Trophoblast cell (in vitro differentiated cells and primary cell): ENCODE results near the gene TNRC6B.

Experiments
- DNase-seq, 2 donors: peaks; one replicate each; pipeline ENCODE4 v3.0.0-alpha.2; 2016
- H2AFZ ChIP-seq: 2 replicates; pipeline ENCODE4 v1.6.1; 2013; ENCODE audit warnings: low read length, moderate library complexity, mild to moderate bottlenecking; ENCODE audit not compliant: insufficient read depth, poor library complexity
- H2AK5ac ChIP-seq: 2 replicates; pipeline ENCODE4 v1.6.1; 2013; ENCODE audit warnings: mild to moderate bottlenecking, low read length
- H2BK120ac ChIP-seq: 2 replicates; pipeline ENCODE4 v1.6.1; 2013; ENCODE audit warnings: low read length, mild to moderate bottlenecking, moderate library complexity; ENCODE audit not compliant: insufficient read depth, poor library complexity
- H2BK12ac ChIP-seq: 2 replicates; pipeline ENCODE4 v1.6.1; 2013; ENCODE audit warnings: mild to moderate bottlenecking, low read length, moderate library complexity
- H2BK5ac ChIP-seq: 2 replicates; pipeline ENCODE4 v1.6.1; 2013; ENCODE audit warnings: low read length, low read depth, moderate library complexity, mild to moderate bottlenecking; ENCODE audit not compliant: poor library complexity
- H3K14ac ChIP-seq: 2 replicates; pipeline ENCODE4 v1.6.1; 2013; ENCODE audit warnings: mild to moderate bottlenecking, low read length
- H3K18ac ChIP-seq: 2 replicates; pipeline ENCODE4 v1.6.1; 2013; ENCODE audit warnings: mild to moderate bottlenecking, low read length
- H3K23ac ChIP-seq: 2 replicates; pipeline ENCODE4 v1.6.1; 2013; ENCODE audit warnings: low read length
- H3K27ac ChIP-seq: 2 replicates; pipeline ENCODE4 v1.5.1; 2013; ENCODE audit warnings: low read depth, mild to moderate bottlenecking, inconsistent platforms, low read length, moderate library complexity
- H3K27me3 ChIP-seq: 2 replicates; pipeline ENCODE4 v1.6.1; 2013; ENCODE audit warnings: inconsistent platforms, mild to moderate bottlenecking, low read length, moderate library complexity; ENCODE audit not compliant: insufficient read depth
- H3K36me3 ChIP-seq, 2 experiments: 1 replicate in 1 of 2; 2 replicates in 1 of 2; pipeline ENCODE4 v1.6.1; 2013; ENCODE audit warnings: low read length in 2 of 2, mild to moderate bottlenecking in 2 of 2, moderate library complexity in 1 of 2; ENCODE audit not compliant: insufficient read depth in 2 of 2, control insufficient read depth in 1 of 2
- H3K4ac ChIP-seq: 2 replicates; pipeline ENCODE4 v1.6.1; 2013; ENCODE audit warnings: low read depth, mild to moderate bottlenecking, low read length, moderate library complexity
- H3K4me1 ChIP-seq, 2 experiments: 1 replicate in 1 of 2; 2 replicates in 1 of 2; pipeline ENCODE4 v1.6.1; 2013; ENCODE audit warnings: low read length in 2 of 2, mild to moderate bottlenecking in 2 of 2, moderate library complexity in 1 of 2; ENCODE audit not compliant: insufficient read depth in 2 of 2, control insufficient read depth in 1 of 2
- H3K4me2 ChIP-seq: 2 replicates; pipeline ENCODE4 v1.6.1; 2013; ENCODE audit warnings: inconsistent platforms, mild to moderate bottlenecking, low read length, moderate library complexity
- H3K4me3 ChIP-seq: 2 replicates; pipeline ENCODE4 v1.5.1; 2013; ENCODE audit warnings: mild to moderate bottlenecking, low read depth, low read length, inconsistent platforms
- H3K79me1 ChIP-seq: one replicate; pipeline ENCODE4 v1.6.1; 2013; ENCODE audit warnings: low read length
- H3K79me2 ChIP-seq: 2 replicates; pipeline ENCODE4 v1.6.1; 2013; ENCODE audit warnings: low read length, mild to moderate bottlenecking; ENCODE audit not compliant: control insufficient read depth, insufficient read depth, poor library complexity
- H3K9ac ChIP-seq: 2 replicates; pipeline ENCODE4 v1.6.1; 2013; ENCODE audit warnings: mild to moderate bottlenecking, low read length
- H3K9me3 ChIP-seq: 2 replicates; pipeline ENCODE4 v1.6.1; 2013; ENCODE audit warnings: low read depth, mild to moderate bottlenecking, control low read depth, inconsistent platforms, low read length; ENCODE audit not compliant: insufficient read depth
- H4K12ac ChIP-seq: 2 replicates; pipeline ENCODE4 v1.6.1; 2013; ENCODE audit warnings: low read depth, mild to moderate bottlenecking, low read length, moderate library complexity
- H4K8ac ChIP-seq: 2 replicates; pipeline ENCODE4 v1.6.1; 2013; ENCODE audit warnings: low read depth, mild to moderate bottlenecking, low read length, moderate library complexity
- H4K91ac ChIP-seq: one replicate; pipeline ENCODE4 v1.6.1; 2013; ENCODE audit warnings: low read depth, mild to moderate bottlenecking, low read length, moderate library complexity
- WGBS: extraction: QIAGEN DNeasy Blood & Tissue Kit; methylation state at CpG from one replicate; pipeline ENCODE4 v1.1.7; 2013; ENCODE audit warnings: missing lambda C conversion rate; ENCODE audit not compliant: insufficient read length, insufficient coverage; ENCODE audit errors: extremely low coverage; 5-methylcytosine and 5-hydroxymethylcytosine counted together

Gene TNRC6B

DNA sequence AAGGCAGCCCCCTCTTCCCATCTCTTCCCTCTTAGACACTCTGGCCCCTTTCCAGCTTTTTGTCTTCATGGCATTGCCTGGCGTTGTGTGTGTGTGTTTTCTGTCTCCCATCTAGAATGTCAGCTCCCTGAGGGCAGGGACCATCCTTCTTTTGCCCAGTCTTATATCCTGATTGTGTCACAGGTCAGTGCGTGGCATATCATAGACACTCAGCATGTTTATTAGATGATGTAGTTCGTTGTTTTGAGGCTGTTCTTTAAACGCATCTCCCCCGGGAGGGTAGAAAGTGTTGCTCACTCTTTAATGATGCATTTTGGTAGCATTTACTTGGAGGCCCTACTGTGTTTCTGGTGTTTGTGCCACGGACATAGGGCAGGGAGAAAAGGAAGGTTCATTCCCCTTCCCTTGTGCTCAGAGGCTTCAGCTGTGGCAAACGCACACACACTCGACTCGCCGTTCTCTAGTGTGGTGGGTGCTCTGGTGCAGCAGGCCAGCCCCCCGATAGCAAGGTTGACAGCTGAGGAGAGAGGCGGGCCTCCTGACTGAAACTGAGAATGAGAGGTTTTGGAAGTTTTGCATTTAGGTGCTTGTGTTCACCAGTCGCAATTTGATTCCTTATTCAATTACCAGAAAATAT lies 60.2 kb downstream of the TNRC6B start:
- H3K4me1 ChIP-seq = peaks cover 0 to 3% of the 10 kb centered on the region in 2 experiments
- H3K27ac ChIP-seq = no peak overlapping the region
- H4K8ac ChIP-seq = no peak overlapping the region
- H3K14ac ChIP-seq = no peak overlapping the region
- H3K4me3 ChIP-seq = no peak overlapping the region
- no peak overlapping the region for H4K91ac ChIP-seq
- peaks cover 0 to 4% of the 10 kb centered on the region in 2 experiments for H3K36me3 ChIP-seq
- H3K4me2 ChIP-seq = no peak overlapping the region
- no peaks in the 10 kb centered on the region for H3K79me2 ChIP-seq
- no peak overlapping the region for H2BK5ac ChIP-seq
- no CpG with 5 or more reads among the region's 13 CpGs for WGBS
- DNase-seq = no peak
- H3K9ac ChIP-seq = no peak overlapping the region
- H2BK120ac ChIP-seq = no peak overlapping the region
- no peak overlapping the region for H4K12ac ChIP-seq
- no peak overlapping the region for H2BK12ac ChIP-seq
- no peaks in the 10 kb centered on the region for H3K79me1 ChIP-seq
- no peak overlapping the region for H3K18ac ChIP-seq
- H3K23ac ChIP-seq = no peak overlapping the region
- no peaks in the 10 kb centered on the region for H3K9me3 ChIP-seq
- no peak overlapping the region for H3K4ac ChIP-seq
- H2AK5ac ChIP-seq = no peak overlapping the region
- no peak overlapping the region for H2AFZ ChIP-seq
- no peaks in the 10 kb centered on the region for H3K27me3 ChIP-seq

- Histone ChIP-seq H3K27ac (no peak overlapping the region), H3K18ac (no peak overlapping the region), H3K27me3 (no peaks in the 10 kb centered on the region), H2AK5ac (no peak overlapping the region), H2AFZ (no peak overlapping the region), H3K79me2 (no peaks in the 10 kb centered on the region), H3K9me3 (no peaks in the 10 kb centered on the region), H2BK120ac (no peak overlapping the region), H4K8ac (no peak overlapping the region), H4K12ac (no peak overlapping the region), H3K4me2 (no peak overlapping the region), H3K9ac (no peak overlapping the region), H3K36me3 (peaks cover 0 to 4% of the 10 kb centered on the region in 2 experiments), H3K4me3 (no peak overlapping the region), H3K79me1 (no peaks in the 10 kb centered on the region), H2BK12ac (no peak overlapping the region), H3K23ac (no peak overlapping the region), H3K4me1 (peaks cover 0 to 3% of the 10 kb centered on the region in 2 experiments), H3K4ac (peak overlapping the region; percentile 53), H2BK5ac (no peak overlapping the region), H3K14ac (no peak overlapping the region), H4K91ac (no peak overlapping the region)
- no peak for DNase-seq
- whole genome bisulfite sequencing = no CpG with 5 or more reads among the region's 16 CpGs
Observed at GRCh38 chr22:40238425-40239344, 61.0 kb downstream of the TNRC6B start.

DNA sequence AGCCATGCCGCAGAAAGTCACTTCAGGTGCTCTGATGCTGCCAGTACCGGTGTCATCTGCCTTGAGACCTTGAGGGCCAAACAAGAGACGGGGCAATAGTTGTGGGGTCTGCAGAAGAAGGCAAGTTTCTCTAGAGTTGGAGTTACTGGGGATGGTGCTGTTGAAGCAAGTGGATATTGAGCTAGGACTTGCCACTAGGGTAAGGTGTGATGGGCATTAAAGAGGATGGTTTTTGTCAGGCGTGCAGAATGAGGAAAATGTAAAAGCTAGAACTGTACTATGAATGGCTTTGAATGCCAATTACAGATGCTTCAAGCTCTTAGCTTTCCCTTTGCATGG lies 61.6 kb downstream of the TNRC6B start:
- no peaks in the 10 kb centered on the region for H3K27me3 ChIP-seq
- H3K4me1 ChIP-seq = peaks cover 0 to 3% of the 10 kb centered on the region in 2 experiments
- no peak overlapping the region for H3K23ac ChIP-seq
- no peak overlapping the region for H4K8ac ChIP-seq
- H3K4me2 ChIP-seq = no peak overlapping the region
- H3K9ac ChIP-seq = no peak overlapping the region
- no peak overlapping the region for H2BK5ac ChIP-seq
- no peak overlapping the region for H4K12ac ChIP-seq
- no peak overlapping the region for H2AK5ac ChIP-seq
- no peak overlapping the region for H2BK12ac ChIP-seq
- no peak overlapping the region for H2AFZ ChIP-seq
- no peak overlapping the region for H4K91ac ChIP-seq
- no peak for DNase-seq
- no peaks in the 10 kb centered on the region for H3K79me1 ChIP-seq
- H3K36me3 ChIP-seq = peaks cover 0 to 4% of the 10 kb centered on the region in 2 experiments
- H3K79me2 ChIP-seq = no peaks in the 10 kb centered on the region
- no peak overlapping the region for H2BK120ac ChIP-seq
- no peak overlapping the region for H3K4ac ChIP-seq
- no peak overlapping the region for H3K4me3 ChIP-seq
- H3K27ac ChIP-seq = no peak overlapping the region
- no peak overlapping the region for H3K14ac ChIP-seq
- H3K18ac ChIP-seq = no peak overlapping the region
- H3K9me3 ChIP-seq = no peaks in the 10 kb centered on the region
- no CpG with 5 or more reads among the region's 4 CpGs for WGBS

DNA sequence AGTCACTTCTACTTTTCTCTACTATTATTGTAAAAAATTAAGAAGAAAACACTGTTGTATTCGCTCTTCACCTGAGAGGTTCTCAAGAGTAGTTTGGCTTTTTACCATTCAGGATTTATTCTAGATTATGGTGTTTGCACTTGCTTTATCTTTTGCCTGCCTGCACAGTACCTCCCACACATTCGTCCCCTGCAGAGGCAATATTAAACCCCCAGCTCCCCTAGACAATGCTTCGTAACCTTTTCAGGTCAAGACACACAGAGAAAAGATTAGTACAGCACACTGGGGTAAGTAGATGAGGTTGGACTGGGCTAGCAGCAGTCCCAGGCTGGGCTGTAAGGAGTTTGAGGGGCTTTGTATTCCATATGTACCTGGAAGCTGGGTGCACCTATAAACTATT lies 62.4 kb downstream of the TNRC6B start:
- H3K36me3 ChIP-seq = peaks cover 0 to 4% of the 10 kb centered on the region in 2 experiments
- no peak overlapping the region for H3K9ac ChIP-seq
- WGBS = no CpG with 5 or more reads among the region's 3 CpGs
- no peak overlapping the region for H3K4me3 ChIP-seq
- H3K4ac ChIP-seq = no peak overlapping the region
- no peaks in the 10 kb centered on the region for H3K27me3 ChIP-seq
- H3K18ac ChIP-seq = no peak overlapping the region
- H4K12ac ChIP-seq = no peak overlapping the region
- H3K27ac ChIP-seq = no peak overlapping the region
- H3K4me1 ChIP-seq = peaks cover 0 to 3% of the 10 kb centered on the region in 2 experiments
- no peak overlapping the region for H2BK120ac ChIP-seq
- no peak for DNase-seq
- H2AK5ac ChIP-seq = no peak overlapping the region
- no peak overlapping the region for H4K8ac ChIP-seq
- no peak overlapping the region for H3K14ac ChIP-seq
- H3K23ac ChIP-seq = peak overlapping the region; percentile 90
- no peak overlapping the region for H4K91ac ChIP-seq
- H2AFZ ChIP-seq = no peak overlapping the region
- no peaks in the 10 kb centered on the region for H3K9me3 ChIP-seq
- no peak overlapping the region for H3K4me2 ChIP-seq
- H3K79me2 ChIP-seq = no peaks in the 10 kb centered on the region
- no peak overlapping the region for H2BK12ac ChIP-seq
- H3K79me1 ChIP-seq = no peaks in the 10 kb centered on the region
- no peak overlapping the region for H2BK5ac ChIP-seq
